Gastrocnemius medialis (tissue), 4 donors: ENCODE data around the gene MUC5B. TPM values are rescaled to one million over a fixed set of nuclear protein-coding genes. Genes with fewer than 3 reads are reported as not detected.

Source experiments
- ATAC-seq, 2 donors: fragments of 150-250 bp; one replicate each; pipeline ENCODE4 v1.9.1; 2016
- DNase-seq, 2 donors: peaks; one replicate each; pipeline ENCODE4 v3.0.0-alpha.2; 2019
- H3K27ac ChIP-seq, 4 donors: fragments of 200-600 bp; sonication (generic); 1 replicate in 1 of 4; 2 replicates in 3 of 4; pipeline ENCODE4 v1.5.1; 2016 to 2018; ENCODE audit warnings: mild to moderate bottlenecking in 2 of 4, moderate library complexity in 1 of 4
- H3K27me3 ChIP-seq, 3 donors: fragments of 200-600 bp; sonication (generic) in 2 of 3; 1 replicate in 1 of 3; 2 replicates in 2 of 3; pipeline versions ENCODE4 v1.5.1 to v1.6.0; 2016 to 2019; ENCODE audit warnings: mild to moderate bottlenecking in 1 of 3, moderate library complexity in 1 of 3
- H3K36me3 ChIP-seq, 2 donors: fragments of 200-600 bp; sonication (generic) in 1 of 2; one replicate each; pipeline ENCODE4 v1.5.1; 2017 to 2018
- H3K4me1 ChIP-seq, 2 donors: fragments of 200-600 bp; sonication (generic) in 1 of 2; one replicate each; pipeline ENCODE4 v1.5.1; 2016 to 2017; ENCODE audit warnings: mild to moderate bottlenecking in 2 of 2
- H3K4me3 ChIP-seq, 4 donors: fragments of 200-600 bp; sonication (generic) in 3 of 4; 1 replicate in 1 of 4; 2 replicates in 3 of 4; pipeline ENCODE4 v1.5.1; 2016 to 2019; ENCODE audit warnings: mild to moderate bottlenecking in 2 of 4
- H3K9me3 ChIP-seq, 3 donors: fragments of 200-600 bp; sonication (generic) in 2 of 3; 1 replicate in 1 of 3; 2 replicates in 2 of 3; pipeline ENCODE4 v1.5.1; 2016 to 2019
- POLR2A ChIP-seq, 2 donors: fragments of 450-650 bp; IDR thresholded peaks; one replicate each; pipeline ENCODE4 v1.6.1; 2017; ENCODE audit warnings: antibody characterized with exemption in 2 of 2, mild to moderate bottlenecking in 2 of 2, moderate library complexity in 2 of 2
- in situ Hi-C, 4 donors: fragments of 200-750 bp; cut with MboI; loops; one replicate each; pipeline versions ENCODE4 v1.15.0 to v1.8.0; 2017; ENCODE audit warnings: low sequenced_read_pairs in 4 of 4
- intact Hi-C: fragments of 100-400 bp; cut with DNase I; formaldehyde crosslinking; loops from one replicate; pipeline ENCODE4 v1.15.1; 2023; ENCODE audit warnings: low total_unique reads
- total RNA-seq, 4 donors: library from RNA; depleted of rRNA; stranded (reverse); fragments of >200 nt; gene quantifications; one replicate each; pipeline versions ENCODE4 v1.1.0 to v1.2.3, GENCODE V29; 2016
- TF ChIP-seq, protein P1 (sequence below), 5 experiments: fragments of 450-650 bp in 3 of 5; fragments of 200-600 bp in 2 of 5; sonication (generic) in 2 of 5; IDR thresholded peaks in 4 of 5; conservative IDR thresholded peaks in 1 of 5; 1 replicate in 4 of 5; 2 replicates in 1 of 5; pipeline ENCODE4 v1.5.1; 2016 to 2019; ENCODE audit warnings: antibody characterized with exemption in 5 of 5, mild to moderate bottlenecking in 3 of 5, moderate library complexity in 3 of 5

Gene MUC5B
- total RNA-seq, 4 donors from 2014 or later = 0.17 TPM; not detected in 3

DNA sequence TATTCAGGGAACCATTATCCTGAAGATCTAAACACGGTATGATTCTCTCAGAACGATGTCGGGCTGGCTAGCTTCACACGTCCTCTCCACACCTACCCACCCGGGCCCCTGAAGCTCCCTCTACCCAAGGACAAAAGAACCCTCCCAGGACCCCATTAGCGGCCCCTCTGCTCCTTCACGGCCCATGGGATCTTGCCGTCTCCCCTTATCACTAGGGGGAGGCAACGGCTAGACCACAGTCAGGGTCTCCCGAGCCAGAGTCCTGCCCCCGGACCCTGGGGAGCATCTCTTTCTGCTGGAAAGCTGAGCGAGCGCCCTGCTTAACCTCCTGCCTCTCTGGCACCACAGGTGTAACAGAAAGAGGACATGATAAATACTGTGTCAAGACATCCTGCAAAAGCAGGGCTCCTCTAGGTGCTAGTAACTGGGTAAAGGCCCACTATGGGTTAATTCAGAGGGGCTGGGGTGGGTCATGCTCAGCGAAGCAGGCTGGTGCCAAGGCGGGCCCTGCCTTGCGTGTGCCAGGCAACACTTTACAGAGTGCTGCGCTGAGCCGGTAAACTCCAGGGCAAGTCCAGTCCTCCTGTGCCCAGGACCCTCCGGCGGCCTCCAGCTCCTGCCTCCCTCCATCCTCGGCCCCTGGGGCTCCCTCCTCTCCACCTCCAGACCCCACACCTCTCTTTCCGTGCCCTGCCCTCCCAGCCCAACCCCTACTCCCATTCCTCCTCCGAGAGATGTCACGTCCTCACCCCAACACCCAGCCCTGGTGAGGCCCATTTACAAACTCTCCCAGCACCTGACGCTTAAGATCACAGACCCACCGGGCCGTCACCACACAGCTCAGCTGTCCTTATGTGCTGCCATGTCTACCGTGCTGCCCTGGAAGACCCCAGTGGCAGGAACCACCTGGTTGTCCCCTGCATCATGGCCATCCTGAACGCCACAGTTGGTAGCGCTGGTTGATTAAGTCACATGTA, 83.6 kb downstream of the MUC5B start:
- intact Hi-C loops (no loop called here), in situ Hi-C loops (loop anchor here in 1 of 4 donors (25.0 kb wide), 1 partner anchor 206 kb away; no protein-coding TSS in a partner anchor)
- no peak for TF ChIP-seq POLR2A (IDR thresholded peaks at IDR 0.05)
- TF ChIP-seq, protein P1, sequence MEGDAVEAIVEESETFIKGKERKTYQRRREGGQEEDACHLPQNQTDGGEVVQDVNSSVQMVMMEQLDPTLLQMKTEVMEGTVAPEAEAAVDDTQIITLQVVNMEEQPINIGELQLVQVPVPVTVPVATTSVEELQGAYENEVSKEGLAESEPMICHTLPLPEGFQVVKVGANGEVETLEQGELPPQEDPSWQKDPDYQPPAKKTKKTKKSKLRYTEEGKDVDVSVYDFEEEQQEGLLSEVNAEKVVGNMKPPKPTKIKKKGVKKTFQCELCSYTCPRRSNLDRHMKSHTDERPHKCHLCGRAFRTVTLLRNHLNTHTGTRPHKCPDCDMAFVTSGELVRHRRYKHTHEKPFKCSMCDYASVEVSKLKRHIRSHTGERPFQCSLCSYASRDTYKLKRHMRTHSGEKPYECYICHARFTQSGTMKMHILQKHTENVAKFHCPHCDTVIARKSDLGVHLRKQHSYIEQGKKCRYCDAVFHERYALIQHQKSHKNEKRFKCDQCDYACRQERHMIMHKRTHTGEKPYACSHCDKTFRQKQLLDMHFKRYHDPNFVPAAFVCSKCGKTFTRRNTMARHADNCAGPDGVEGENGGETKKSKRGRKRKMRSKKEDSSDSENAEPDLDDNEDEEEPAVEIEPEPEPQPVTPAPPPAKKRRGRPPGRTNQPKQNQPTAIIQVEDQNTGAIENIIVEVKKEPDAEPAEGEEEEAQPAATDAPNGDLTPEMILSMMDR (IDR thresholded peaks at IDR 0.05 in 4 of 5, conservative IDR thresholded peaks at IDR 0.05 in 1 of 5) = no peak
- DNase-seq (no peak), ATAC-seq (no peak)
- peaks cover 0 to 3% of the 10 kb centered on the region in 2 donors for H3K36me3 ChIP-seq
- H3K4me1 ChIP-seq = peaks cover 31 to 51% of the 10 kb centered on the region in 2 donors
- no peaks in the 10 kb centered on the region for H3K9me3 ChIP-seq
- no peaks in the 10 kb centered on the region for H3K27me3 ChIP-seq
- H3K4me3 ChIP-seq = no peak overlapping the region
- H3K27ac ChIP-seq = peak overlapping the region in 2 of 4 donors; percentile 89 to 95

DNA sequence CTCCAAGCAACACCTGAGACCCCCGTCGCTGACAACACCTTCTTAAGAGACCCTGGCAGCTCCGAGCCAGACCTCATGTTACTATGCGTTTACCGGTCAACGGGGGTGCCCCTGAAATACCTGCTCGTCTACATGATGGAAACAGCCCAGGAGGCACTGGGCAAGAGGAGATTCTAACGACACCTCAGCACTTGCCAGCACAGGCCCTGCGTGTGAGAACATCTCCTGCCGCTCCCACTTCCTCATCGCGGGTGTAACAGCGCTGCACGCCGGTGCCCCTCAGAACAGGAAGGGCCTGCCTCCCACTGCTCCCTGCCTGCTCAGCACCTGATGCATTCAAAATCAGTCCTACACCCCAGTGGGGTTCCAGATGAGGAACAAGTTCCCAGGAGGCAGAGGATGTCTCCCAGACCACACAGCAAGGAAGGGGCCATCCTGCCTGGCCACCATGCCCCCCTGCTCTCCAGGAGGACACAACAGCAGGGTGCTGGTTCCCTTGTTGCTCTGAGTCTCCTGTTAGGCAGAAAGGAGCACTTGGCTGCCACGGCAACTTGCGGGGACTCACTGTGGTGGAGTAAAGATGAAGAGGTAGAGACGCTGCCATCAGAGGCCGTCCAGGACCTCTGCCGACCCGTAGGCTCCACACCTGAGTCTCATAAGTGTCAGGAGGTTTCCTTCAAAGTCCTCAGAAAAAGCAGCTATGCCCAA, 84.5 kb downstream of the MUC5B start:
- ATAC-seq = no peak
- no peak for TF ChIP-seq POLR2A (IDR thresholded peaks at IDR 0.05)
- Histone ChIP-seq H3K9me3 (peaks cover 0 to 4% (median 0%) of the 10 kb centered on the region in 3 donors), H3K27me3 (no peaks in the 10 kb centered on the region), H3K27ac (peak overlapping the region; percentile 89 to 95 (median 95)), H3K36me3 (peaks cover 0 to 3% of the 10 kb centered on the region in 2 donors), H3K4me3 (peak overlapping the region in 1 of 4 donors; percentile 69), H3K4me1 (peaks cover 31 to 49% of the 10 kb centered on the region in 2 donors)
- DNase-seq = no peak
- in situ Hi-C loops = loop anchor here in 1 of 4 donors (25.0 kb wide), 1 partner anchor 205 kb away; no protein-coding TSS in a partner anchor
- intact Hi-C loops = no loop called here

DNA sequence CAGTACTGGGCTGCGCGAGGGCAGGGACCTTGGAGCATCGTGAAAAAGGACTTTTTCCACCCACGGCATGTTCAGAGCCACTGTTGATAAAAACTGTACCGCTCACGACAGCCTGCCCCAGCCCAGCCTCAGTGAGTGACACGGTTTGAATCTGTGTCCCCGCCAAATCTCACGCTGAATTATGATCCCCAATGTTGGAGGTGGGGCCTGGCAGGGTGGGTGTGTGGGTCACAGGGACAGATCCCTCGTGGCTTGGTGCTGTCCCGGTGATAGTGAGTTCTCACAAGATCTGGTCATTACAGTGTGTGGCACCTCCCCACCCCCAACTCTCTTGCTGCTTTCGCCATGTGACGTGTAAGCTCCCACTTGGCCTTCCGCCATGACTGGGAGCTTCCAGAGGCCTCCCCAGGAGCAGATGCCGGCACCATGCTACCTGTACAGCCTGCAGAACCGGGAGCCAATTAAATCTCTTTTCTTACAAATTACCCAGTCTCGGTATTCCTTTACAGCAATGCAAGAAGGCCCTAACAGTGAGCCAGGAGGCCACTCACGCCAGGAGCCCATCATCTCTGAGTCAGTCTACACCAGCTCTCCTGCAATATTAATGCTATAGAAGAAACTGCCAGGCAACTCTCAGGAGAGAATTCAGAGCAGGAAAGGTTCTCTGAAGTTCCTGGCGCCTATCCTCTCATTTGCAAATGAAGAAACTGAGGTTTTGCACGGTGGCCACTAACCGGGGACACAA, 85.3 kb downstream of the MUC5B start:
- Histone ChIP-seq H3K4me1 (peaks cover 31 to 48% of the 10 kb centered on the region in 2 donors), H3K27ac (peak overlapping the region; percentile 89 to 95 (median 95)), H3K36me3 (peaks cover 0 to 2% of the 10 kb centered on the region in 2 donors), H3K9me3 (peaks cover 0 to 4% (median 0%) of the 10 kb centered on the region in 3 donors), H3K4me3 (peak overlapping the region; percentile 69 to 92 (median 76)), H3K27me3 (no peaks in the 10 kb centered on the region)
- DNase-seq (peak in 1 of 2 donors; percentile 58), ATAC-seq (no peak)
- intact Hi-C loops (loop anchor here (1.0 kb wide), 1 partner anchor 9 kb away; no protein-coding TSS in a partner anchor), in situ Hi-C loops (loop anchor here in 1 of 4 donors (25.0 kb wide), 1 partner anchor 204 kb away; no protein-coding TSS in a partner anchor)
- peak in 1 of 2 donors; percentile 35 for TF ChIP-seq POLR2A (IDR thresholded peaks at IDR 0.05)
- TF ChIP-seq, protein P1 (IDR thresholded peaks at IDR 0.05 in 4 of 5, conservative IDR thresholded peaks at IDR 0.05 in 1 of 5) = no peak

DNA sequence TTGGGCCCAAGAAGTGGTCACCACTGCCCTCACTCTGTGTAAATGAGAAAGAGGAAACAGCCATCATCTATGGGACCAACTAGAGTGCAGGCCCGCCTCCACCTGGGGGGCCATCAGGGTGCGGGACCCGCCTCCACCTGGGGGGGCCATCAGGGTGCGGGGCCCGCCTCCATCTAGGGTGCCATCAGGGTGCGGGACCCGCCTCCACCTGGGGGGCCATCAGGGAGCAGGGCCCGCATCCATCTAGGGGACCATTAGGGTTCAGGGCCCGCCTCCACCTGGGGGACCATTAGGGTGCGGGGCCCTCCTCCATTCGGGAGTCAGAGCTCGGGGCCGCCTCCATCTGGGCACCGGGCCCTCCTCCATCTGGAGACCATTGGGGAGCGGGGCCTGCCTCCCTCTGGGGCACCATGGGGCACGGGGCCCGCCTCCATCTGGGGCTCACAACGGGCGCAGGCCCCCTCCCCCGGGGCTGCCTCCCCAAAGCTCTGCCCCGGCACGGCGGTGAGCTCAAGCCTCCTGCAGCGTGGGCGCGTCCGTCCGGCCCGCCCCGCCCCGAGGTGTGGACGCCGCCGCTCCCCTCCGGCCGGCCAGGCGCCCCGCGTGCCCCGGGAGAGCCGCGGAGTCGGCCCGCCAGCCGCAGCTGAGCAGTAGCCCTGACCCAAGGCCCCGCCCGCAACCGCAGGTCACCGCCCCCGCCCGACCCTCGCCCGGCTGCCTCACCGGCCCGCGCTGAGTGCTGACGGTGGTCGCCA, 86.1 kb downstream of the MUC5B start:
- intact Hi-C loops = loop anchor here (1.0 kb wide), 3 partner anchors 10 to 80 kb away; partner anchors contain the start of gene BRSK2
- peak; percentile 55 to 62 for ATAC-seq

More for the DNA sequence above, 86.1 kb downstream of the MUC5B start:
- H3K27me3 ChIP-seq = no peaks in the 10 kb centered on the region
- H3K4me1 ChIP-seq = peaks cover 31 to 41% of the 10 kb centered on the region in 2 donors
- peaks cover 0 to 4% (median 0%) of the 10 kb centered on the region in 3 donors for H3K9me3 ChIP-seq
- TF ChIP-seq POLR2A (IDR thresholded peaks at IDR 0.05) = no peak
- TF ChIP-seq, protein P1 (IDR thresholded peaks at IDR 0.05 in 4 of 5, conservative IDR thresholded peaks at IDR 0.05 in 1 of 5) = no peak
- in situ Hi-C loops = loop anchor here in 1 of 4 donors (25.0 kb wide), 1 partner anchor 203 kb away; no protein-coding TSS in a partner anchor
- H3K36me3 ChIP-seq = no peaks in the 10 kb centered on the region
- DNase-seq = no peak
- H3K4me3 ChIP-seq = peak overlapping the region; percentile 69 to 92 (median 76)
- H3K27ac ChIP-seq = peak overlapping the region; percentile 89 to 95 (median 95)
